A549 (cell line): ENCODE measurements around the gene HCST.

ENCODE experiments used
- MYC ChIP-seq: IDR thresholded peaks from 2 replicates; pipeline ENCODE4 v1.6.1; 2012; ENCODE audit warnings: mild to moderate bottlenecking, inconsistent platforms, low read length, improper control_type of control experiment, borderline replicate concordance
- POLR2A ChIP-seq: IDR thresholded peaks from 2 replicates; pipeline ENCODE4 v1.6.1; 2012; ENCODE audit warnings: mild to moderate bottlenecking, low read length
- SMC3 ChIP-seq: fragments of >200 bp; sonication (Bioruptor Twin); formaldehyde crosslinking; IDR thresholded peaks from 3 replicates; pipeline ENCODE4 v1.6.1; 2018; ENCODE audit warnings: inconsistent platforms
- TF ChIP-seq, protein P1 (sequence below): fragments of >200 bp; sonication (Bioruptor Twin); formaldehyde crosslinking; IDR thresholded peaks from 3 replicates; pipeline ENCODE4 v1.5.1; 2016

DNA sequence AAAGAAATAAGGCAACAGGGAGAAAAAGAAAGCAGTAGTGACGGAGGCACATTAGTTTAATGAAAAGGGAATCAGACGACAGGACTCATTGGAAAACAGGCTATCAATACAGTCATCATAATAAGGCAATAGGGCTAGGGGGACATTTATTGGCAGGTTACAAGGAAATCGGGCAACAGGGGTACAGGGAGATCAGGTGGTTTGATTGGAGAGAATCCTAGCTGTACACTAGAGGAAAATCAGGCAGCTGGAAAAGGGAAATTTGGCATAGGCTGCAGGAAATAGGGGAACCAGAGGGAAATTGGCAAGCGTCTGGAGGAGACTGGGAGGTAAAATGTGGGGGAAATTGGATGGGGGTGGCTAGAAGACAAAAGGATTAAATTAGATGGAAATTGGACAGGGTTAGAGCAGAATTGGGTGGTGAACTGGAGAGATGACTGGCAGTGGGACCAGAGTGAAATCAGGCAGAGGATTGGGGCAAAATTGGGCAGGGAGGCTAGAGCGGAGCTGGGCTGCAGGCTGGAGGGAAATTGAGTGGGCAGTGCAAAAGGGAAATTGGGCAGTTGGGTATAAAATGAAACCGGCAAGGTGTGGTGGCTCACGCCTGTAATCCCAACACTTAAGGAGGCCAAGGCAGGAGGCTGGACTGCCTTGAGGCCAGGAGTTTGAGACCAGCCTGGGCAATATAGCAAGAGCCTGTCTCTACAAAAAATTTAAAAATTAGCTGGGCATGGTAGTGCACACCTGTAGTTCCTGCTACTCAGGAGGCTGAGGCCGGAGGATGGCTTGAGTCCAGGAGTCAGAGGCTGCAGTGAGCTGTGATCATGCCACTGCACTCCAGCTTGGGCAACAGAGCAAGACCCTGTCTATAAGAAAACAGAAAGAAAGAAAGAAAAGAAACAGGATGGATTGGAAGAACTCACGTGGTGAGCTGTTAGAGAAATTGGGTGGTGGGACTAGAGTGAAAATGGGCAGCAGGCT, 41.3 kb downstream of the HCST start:
- no peak for TF ChIP-seq MYC
- TF ChIP-seq SMC3, result no peak
- TF ChIP-seq, protein P1, sequence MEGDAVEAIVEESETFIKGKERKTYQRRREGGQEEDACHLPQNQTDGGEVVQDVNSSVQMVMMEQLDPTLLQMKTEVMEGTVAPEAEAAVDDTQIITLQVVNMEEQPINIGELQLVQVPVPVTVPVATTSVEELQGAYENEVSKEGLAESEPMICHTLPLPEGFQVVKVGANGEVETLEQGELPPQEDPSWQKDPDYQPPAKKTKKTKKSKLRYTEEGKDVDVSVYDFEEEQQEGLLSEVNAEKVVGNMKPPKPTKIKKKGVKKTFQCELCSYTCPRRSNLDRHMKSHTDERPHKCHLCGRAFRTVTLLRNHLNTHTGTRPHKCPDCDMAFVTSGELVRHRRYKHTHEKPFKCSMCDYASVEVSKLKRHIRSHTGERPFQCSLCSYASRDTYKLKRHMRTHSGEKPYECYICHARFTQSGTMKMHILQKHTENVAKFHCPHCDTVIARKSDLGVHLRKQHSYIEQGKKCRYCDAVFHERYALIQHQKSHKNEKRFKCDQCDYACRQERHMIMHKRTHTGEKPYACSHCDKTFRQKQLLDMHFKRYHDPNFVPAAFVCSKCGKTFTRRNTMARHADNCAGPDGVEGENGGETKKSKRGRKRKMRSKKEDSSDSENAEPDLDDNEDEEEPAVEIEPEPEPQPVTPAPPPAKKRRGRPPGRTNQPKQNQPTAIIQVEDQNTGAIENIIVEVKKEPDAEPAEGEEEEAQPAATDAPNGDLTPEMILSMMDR, result no peak
- no peak for TF ChIP-seq POLR2A
